ENCODE data around the gene STYK1. TPM values are rescaled to one million over a fixed set of nuclear protein-coding genes. Genes with fewer than 3 reads are reported as not detected.

STYK1 gene
- total and polyA plus RNA-seq, 9 of the 15 experiments (the other 6 are each of a cell fraction or from before 2014, with no cell fraction given): 0.31 to 1.8 (median 0.64) TPM

- TF ChIP-seq REST (IDR thresholded peaks at IDR 0.05; ENCODE audit: borderline replicate concordance) (no peak), REST (CRISPR knock-in tag; IDR thresholded peaks at IDR 0.05; ENCODE audit: low read depth) (no peak), GTF3C2 (IDR thresholded peaks at IDR 0.05; ENCODE audit: borderline replicate concordance, extremely low read depth, insufficient read length) (no peak), ARID3A (IDR thresholded peaks at IDR 0.05; ENCODE audit: borderline replicate concordance, low read depth, low read length) (no peak), ZNF184 (CRISPR knock-in tag; IDR thresholded peaks at IDR 0.05) (no peak), USF1 (CRISPR knock-in tag; IDR thresholded peaks at IDR 0.05) (no peak), FOXA3 (CRISPR knock-in tag; conservative IDR thresholded peaks at IDR 0.05 in 1 of 2, IDR thresholded peaks at IDR 0.05 in 1 of 2) (no peak), CEBPG (CRISPR knock-in tag; IDR thresholded peaks at IDR 0.05) (no peak), CEBPG (tag; conservative IDR thresholded peaks at IDR 0.05 in 1 of 2, IDR thresholded peaks at IDR 0.05 in 1 of 2) (peak in 1 of 2 experiments; percentile 21; a peak in 1 of 4 replicates), HBP1 (CRISPR knock-in tag; IDR thresholded peaks at IDR 0.05) (no peak), ZNF217 (CRISPR knock-in tag; IDR thresholded peaks at IDR 0.05) (no peak)
These were observed 55.4 kb downstream of the STYK1 start (continued) for GRCh38 chr12:10618338-10618987.

All from K562 (cell line).